IMR-90 (cell line): ENCODE data around the gene PTPRN2. TPM values are rescaled to one million over a fixed set of nuclear protein-coding genes. Genes with fewer than 3 reads are reported as not detected.

Experiments
- ATAC-seq: fragments of 200-7000 bp; cut with Tn5 transposase; 2 replicates; pipeline ENCODE4 v1.9.1; 2020; ENCODE audit warnings: low read depth, mild to moderate bottlenecking, moderate library complexity
- BruUV-seq: library from RNA; stranded (reverse); fragments of 400-500 nt; replicated peaks from 2 replicates; lab custom pipeline; 2021; lab: Mats Ljungman, UMichigan
- CTCF ChIA-PET: fragments of 300-600 bp; formaldehyde crosslinking; extraction: SDS; loops from one replicate; lab custom pipeline; 2021; ENCODE audit warnings: antibody characterized with exemption; lab: Yijun Ruan, JAX
- POLR2A ChIA-PET: fragments of 300-600 bp; sonication (Branson Sonifier 250); formaldehyde crosslinking; loops from one replicate; lab custom pipeline; 2022; ENCODE audit warnings: antibody characterized with exemption; ENCODE audit not compliant: unreplicated experiment; lab: Charles Lee
- DNase-seq: peaks from one replicate; pipeline ENCODE4 v3.0.0; 2013
- H2AFZ ChIP-seq: replicated peaks from 2 replicates; pipeline ENCODE3; 2013; ENCODE audit warnings: low read length, mild to moderate bottlenecking; ENCODE audit not compliant: poor library complexity
- H2AK5ac ChIP-seq: 2 replicates; pipeline ENCODE4 v1.6.1; 2013; ENCODE audit warnings: low read depth, low read length, inconsistent platforms
- H2AK9ac ChIP-seq: replicated peaks from 2 replicates; pipeline ENCODE3; 2013; ENCODE audit warnings: mild to moderate bottlenecking, low read depth, low read length, moderate library complexity; ENCODE audit not compliant: poor library complexity
- H2BK120ac ChIP-seq: 2 replicates; pipeline ENCODE4 v1.6.1; 2013; ENCODE audit warnings: low read depth, low read length, inconsistent platforms
- H2BK15ac ChIP-seq: 3 replicates; pipeline ENCODE4 v1.6.1; 2013; ENCODE audit warnings: low read depth, low read length, inconsistent platforms
- H2BK20ac ChIP-seq: 2 replicates; pipeline ENCODE4 v1.6.1; 2013; ENCODE audit warnings: low read depth, mild to moderate bottlenecking, inconsistent platforms, low read length, moderate library complexity
- H2BK5ac ChIP-seq: 2 replicates; pipeline ENCODE4 v1.6.1; 2013; ENCODE audit warnings: mild to moderate bottlenecking, low read depth, low read length, inconsistent platforms; ENCODE audit not compliant: poor library complexity, severe bottlenecking
- H3K14ac ChIP-seq: replicated peaks from 2 replicates; pipeline ENCODE4 v1.6.1; 2013; ENCODE audit warnings: low read depth, low read length, inconsistent platforms
- H3K18ac ChIP-seq: 2 replicates; pipeline ENCODE4 v1.6.1; 2013; ENCODE audit warnings: low read depth, low read length, control low read depth
- H3K23ac ChIP-seq: 2 replicates; pipeline ENCODE4 v1.6.1; 2013; ENCODE audit warnings: low read depth, low read length, inconsistent platforms
- H3K27ac ChIP-seq: 2 replicates; pipeline ENCODE4 v1.5.1; 2013; ENCODE audit warnings: mild to moderate bottlenecking, control low read depth, low read length; ENCODE audit not compliant: insufficient read depth
- H3K27me3 ChIP-seq: 2 replicates; pipeline ENCODE4 v1.6.1; 2013; ENCODE audit warnings: low read length; ENCODE audit not compliant: control insufficient read depth, insufficient read depth
- H3K36me3 ChIP-seq: 2 replicates; pipeline ENCODE4 v1.6.1; 2013; ENCODE audit warnings: low read length, mixed read lengths; ENCODE audit not compliant: control insufficient read depth, insufficient read depth
- H3K4ac ChIP-seq: 2 replicates; pipeline ENCODE4 v1.6.1; 2013; ENCODE audit warnings: low read depth, low read length, inconsistent platforms
- H3K4me1 ChIP-seq: 2 replicates; pipeline ENCODE4 v1.6.1; 2013; ENCODE audit warnings: low read length, mixed read lengths; ENCODE audit not compliant: control insufficient read depth, insufficient read depth
- H3K4me2 ChIP-seq: 2 replicates; pipeline ENCODE4 v1.6.1; 2013; ENCODE audit warnings: low read depth, mild to moderate bottlenecking, control low read depth, low read length, moderate library complexity
- H3K4me3 ChIP-seq: 2 replicates; pipeline ENCODE4 v1.5.1; 2013; ENCODE audit warnings: low read depth, mild to moderate bottlenecking, control low read depth, low read length, moderate library complexity; ENCODE audit not compliant: insufficient read depth
- H3K56ac ChIP-seq: 2 replicates; pipeline ENCODE4 v1.6.1; 2013; ENCODE audit warnings: low read length, inconsistent platforms; ENCODE audit not compliant: insufficient read depth; ENCODE audit errors: extremely low read depth
- H3K79me1 ChIP-seq, 2 experiments: 2 replicates each; pipeline ENCODE4 v1.6.1; 2013; ENCODE audit warnings: low read length in 2 of 2, inconsistent platforms in 1 of 2, low read depth in 1 of 2
- H3K9ac ChIP-seq: 2 replicates; pipeline ENCODE4 v1.6.1; 2013; ENCODE audit warnings: low read depth, low read length, control low read depth
- H3K9me1 ChIP-seq: 2 replicates; pipeline ENCODE4 v1.6.1; 2013; ENCODE audit warnings: low read length, inconsistent platforms; ENCODE audit not compliant: insufficient read depth
- H3K9me3 ChIP-seq: 2 replicates; pipeline ENCODE4 v1.6.1; 2013; ENCODE audit warnings: low read length; ENCODE audit not compliant: control insufficient read depth, insufficient read depth
- H4K20me1 ChIP-seq: 2 replicates; pipeline ENCODE4 v1.6.1; 2013; ENCODE audit warnings: low read length, inconsistent platforms; ENCODE audit not compliant: insufficient read depth
- H4K5ac ChIP-seq: 2 replicates; pipeline ENCODE4 v1.6.1; 2013; ENCODE audit warnings: mild to moderate bottlenecking, low read depth, low read length, control low read depth
- H4K8ac ChIP-seq, 2 experiments: 2 replicates each; pipeline ENCODE4 v1.6.1; 2013; ENCODE audit warnings: low read depth in 2 of 2, low read length in 2 of 2, control low read depth in 1 of 2, inconsistent platforms in 1 of 2
- H4K91ac ChIP-seq: 2 replicates; pipeline ENCODE4 v1.6.1; 2013; ENCODE audit warnings: low read depth, low read length, inconsistent platforms; ENCODE audit not compliant: insufficient read depth
- BHLHE40 ChIP-seq: fragments of 150-350 bp; IDR thresholded peaks from 2 replicates; pipeline ENCODE4 v1.6.1; 2016; ENCODE audit warnings: mild to moderate bottlenecking, low read depth, low read length
- CTCF ChIP-seq: conservative IDR thresholded peaks from 2 replicates; pipeline ENCODE4 v1.5.1; 2012; ENCODE audit warnings: mild to moderate bottlenecking, low read depth, low read length, improper control_type of control experiment
- ELK1 ChIP-seq: fragments of 150-350 bp; IDR thresholded peaks from 2 replicates; pipeline ENCODE4 v1.6.1; 2016; ENCODE audit warnings: low read depth, mild to moderate bottlenecking, low read length, moderate library complexity, borderline replicate concordance
- FOS ChIP-seq: fragments of 150-350 bp; IDR thresholded peaks from 2 replicates; pipeline ENCODE4 v1.6.1; 2016; ENCODE audit warnings: low read depth, low read length
- MAFK ChIP-seq: IDR thresholded peaks from 2 replicates; pipeline ENCODE4 v1.6.1; 2012; ENCODE audit warnings: low read depth, low read length, improper control_type of control experiment
- MAZ ChIP-seq: IDR thresholded peaks from 2 replicates; pipeline ENCODE4 v1.6.1; 2012; ENCODE audit warnings: low read depth, mild to moderate bottlenecking, low read length, improper control_type of control experiment, moderate library complexity, borderline replicate concordance
- MXI1 ChIP-seq: IDR thresholded peaks from 2 replicates; pipeline ENCODE4 v1.6.1; 2012; ENCODE audit warnings: low read depth, mild to moderate bottlenecking, low read length, moderate library complexity, borderline replicate concordance
- RAD21 ChIP-seq: IDR thresholded peaks from 2 replicates; pipeline ENCODE4 v1.6.1; 2012; ENCODE audit warnings: low read length, improper control_type of control experiment
- RFX5 ChIP-seq: IDR thresholded peaks from 2 replicates; pipeline ENCODE4 v1.8.0; 2012; ENCODE audit warnings: low read depth, mild to moderate bottlenecking, low read length, moderate library complexity
- SMC3 ChIP-seq: fragments of 150-350 bp; IDR thresholded peaks from 2 replicates; pipeline ENCODE4 v1.6.1; 2016; ENCODE audit warnings: low read depth, mild to moderate bottlenecking, antibody characterized with exemption, low read length, moderate library complexity
- WGBS, 2 experiments: methylation state at CpG; one replicate each; pipeline versions ENCODE4 v1.1.5 to v1.1.7; 2013; ENCODE audit warnings: missing lambda C conversion rate in 2 of 2; ENCODE audit not compliant: insufficient read length in 1 of 2; ENCODE audit errors: extremely low coverage in 2 of 2; 5-methylcytosine and 5-hydroxymethylcytosine counted together
- dilution Hi-C: fragments of 300-500 bp; cut with HindIII; formaldehyde crosslinking; loops from one replicate; pipeline ENCODE4 v1.14.3; 2018; ENCODE audit warnings: low sequenced_read_pairs; ENCODE audit not compliant: unreplicated experiment
- in situ Hi-C: fragments of 300-500 bp; cut with MboI; formaldehyde crosslinking; loops from 3 replicates; pipeline ENCODE4 v1.14.3; 2019; ENCODE audit warnings: low sequenced_read_pairs, inconsistent platforms, mixed read lengths
- intact Hi-C: fragments of 100-400 bp; cut with micrococcal nuclease; formaldehyde crosslinking; loops from 2 replicates; pipeline ENCODE4 v1.10.0; 2022
- polyA plus RNA-seq, 3 experiments: library from polyadenylated mRNA; depleted of rRNA; stranded (reverse); fragments of >200 nt; gene quantifications; 2 replicates each; pipeline ENCODE4 v1.2.3, GENCODE V29; 2012; ENCODE audit warnings: low replicate concordance in 1 of 3
- total RNA-seq: library from RNA; depleted of rRNA; stranded (reverse); fragments of >200 nt; gene quantifications from 2 replicates; pipeline ENCODE4 v1.2.3, GENCODE V29; 2012

PTPRN2 gene
- total and polyA plus RNA-seq, 2 of the 4 experiments (the other 2 are of a cell fraction), result 0.03 TPM; not detected in 1

GRCh38 chr7:157966490-157966889, 621.1 kb downstream of the PTPRN2 start:
- POLR2A ChIA-PET, result no interaction called here
- Histone ChIP-seq H2AK5ac (no peak overlapping the region), H3K56ac (no peak overlapping the region), H3K36me3 (no peaks in the 10 kb centered on the region), H2BK15ac (no peak overlapping the region), H2BK5ac (no peak overlapping the region), H3K4me1 (no peaks in the 10 kb centered on the region), H3K79me1 (no peaks in the 10 kb centered on the region), H3K4me3 (no peak overlapping the region), H2AFZ (no peak overlapping the region), H3K23ac (no peak overlapping the region), H3K27me3 (no peaks in the 10 kb centered on the region), H2BK20ac (no peak overlapping the region), H3K9me3 (peaks cover 44% of the 10 kb centered on the region), H2AK9ac (no peak overlapping the region), H3K27ac (no peak overlapping the region), H3K4me2 (no peak overlapping the region), H3K14ac (no peak overlapping the region), H4K8ac (no peak overlapping the region), H3K4ac (no peak overlapping the region), H2BK120ac (no peak overlapping the region), H3K9ac (no peak overlapping the region), H4K91ac (no peak overlapping the region), H3K9me1 (no peaks in the 10 kb centered on the region), H3K18ac (no peak overlapping the region), H4K5ac (no peak overlapping the region), H4K20me1 (no peaks in the 10 kb centered on the region)
- intact Hi-C loops (no loop called here), in situ Hi-C loops (no loop called here), dilution Hi-C loops (no loop called here)
- CTCF ChIA-PET, result no interaction called here
- no TSS peak for BruUV-seq
- ATAC-seq, result no peak
- 44 to 92% methylated on average over 1 of the region's 1 CpG for WGBS, 2 experiments
- no peak for DNase-seq
- TF ChIP-seq FOS (no peak), SMC3 (no peak), MXI1 (no peak), MAZ (no peak), CTCF (no peak), RFX5 (no peak), ELK1 (no peak), BHLHE40 (no peak), MAFK (no peak), RAD21 (no peak)
